Measurements from ENCODE around the gene WDR90. TPM values are rescaled to one million over a fixed set of nuclear protein-coding genes. Genes with fewer than 3 reads are reported as not detected.
A peak's percentile ranks its signal among the peaks of the same experiment; 100 is the strongest.

The WDR90 gene
- total RNA-seq, 1 donor from 2014 or later: 34.9 TPM

DNA sequence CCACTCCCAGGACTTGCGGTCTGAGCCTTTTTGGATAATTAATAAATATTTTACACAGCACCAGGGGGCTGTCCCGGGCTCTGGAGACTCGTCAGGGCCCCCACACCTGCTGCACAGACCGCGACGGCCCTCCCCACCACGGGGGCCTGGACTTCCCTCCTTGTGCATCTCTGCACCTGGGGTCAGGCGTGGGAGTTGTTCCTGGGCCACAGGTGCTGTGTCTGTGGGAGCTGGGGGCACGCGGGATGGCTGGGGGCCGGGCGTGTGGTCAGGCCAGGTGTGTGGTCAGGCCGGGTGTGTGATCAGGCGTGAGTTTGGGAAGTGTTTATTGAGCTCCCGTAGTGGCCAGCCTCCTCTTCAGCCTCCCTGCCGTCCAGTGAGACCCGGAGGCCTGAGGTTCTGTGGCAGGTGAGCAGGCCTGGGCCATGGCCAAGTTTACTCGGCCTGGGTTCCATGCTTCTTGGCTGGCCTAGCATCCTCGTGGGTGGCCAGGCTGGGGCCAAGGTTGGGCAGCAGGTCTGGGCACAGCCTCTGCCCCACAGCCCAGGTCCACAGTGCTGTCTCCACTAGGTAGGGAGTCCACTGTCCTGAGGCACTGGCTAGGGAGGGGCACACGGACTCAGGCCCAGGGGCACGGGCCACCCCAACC, 29.2 kb downstream of the WDR90 start:
- H3K36me3 ChIP-seq: peaks cover 0 to 20% of the 10 kb centered on the region in 2 donors
- no peaks in the 10 kb centered on the region for H3K27me3 ChIP-seq
- no peak overlapping the region for H3K27ac ChIP-seq
- no peak for DNase-seq (ENCODE audit: extremely low spot score in 2 of 2)
- TF ChIP-seq POLR2AphosphoS5 (IDR thresholded peaks at IDR 0.05; ENCODE audit: insufficient read depth in 1 of 2, low read depth in 1 of 2): no peak
- TF ChIP-seq, protein P1, sequence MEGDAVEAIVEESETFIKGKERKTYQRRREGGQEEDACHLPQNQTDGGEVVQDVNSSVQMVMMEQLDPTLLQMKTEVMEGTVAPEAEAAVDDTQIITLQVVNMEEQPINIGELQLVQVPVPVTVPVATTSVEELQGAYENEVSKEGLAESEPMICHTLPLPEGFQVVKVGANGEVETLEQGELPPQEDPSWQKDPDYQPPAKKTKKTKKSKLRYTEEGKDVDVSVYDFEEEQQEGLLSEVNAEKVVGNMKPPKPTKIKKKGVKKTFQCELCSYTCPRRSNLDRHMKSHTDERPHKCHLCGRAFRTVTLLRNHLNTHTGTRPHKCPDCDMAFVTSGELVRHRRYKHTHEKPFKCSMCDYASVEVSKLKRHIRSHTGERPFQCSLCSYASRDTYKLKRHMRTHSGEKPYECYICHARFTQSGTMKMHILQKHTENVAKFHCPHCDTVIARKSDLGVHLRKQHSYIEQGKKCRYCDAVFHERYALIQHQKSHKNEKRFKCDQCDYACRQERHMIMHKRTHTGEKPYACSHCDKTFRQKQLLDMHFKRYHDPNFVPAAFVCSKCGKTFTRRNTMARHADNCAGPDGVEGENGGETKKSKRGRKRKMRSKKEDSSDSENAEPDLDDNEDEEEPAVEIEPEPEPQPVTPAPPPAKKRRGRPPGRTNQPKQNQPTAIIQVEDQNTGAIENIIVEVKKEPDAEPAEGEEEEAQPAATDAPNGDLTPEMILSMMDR (IDR thresholded peaks at IDR 0.05): no peak
- TF ChIP-seq POLR2A (IDR thresholded peaks at IDR 0.05): no peak
- intact Hi-C loops (cut with DNase I): no loop called here
- peaks cover 70% of the 10 kb centered on the region for H3K4me1 ChIP-seq
- no peak overlapping the region for H3K4me3 ChIP-seq
- no peaks in the 10 kb centered on the region for H3K9me3 ChIP-seq

DNA sequence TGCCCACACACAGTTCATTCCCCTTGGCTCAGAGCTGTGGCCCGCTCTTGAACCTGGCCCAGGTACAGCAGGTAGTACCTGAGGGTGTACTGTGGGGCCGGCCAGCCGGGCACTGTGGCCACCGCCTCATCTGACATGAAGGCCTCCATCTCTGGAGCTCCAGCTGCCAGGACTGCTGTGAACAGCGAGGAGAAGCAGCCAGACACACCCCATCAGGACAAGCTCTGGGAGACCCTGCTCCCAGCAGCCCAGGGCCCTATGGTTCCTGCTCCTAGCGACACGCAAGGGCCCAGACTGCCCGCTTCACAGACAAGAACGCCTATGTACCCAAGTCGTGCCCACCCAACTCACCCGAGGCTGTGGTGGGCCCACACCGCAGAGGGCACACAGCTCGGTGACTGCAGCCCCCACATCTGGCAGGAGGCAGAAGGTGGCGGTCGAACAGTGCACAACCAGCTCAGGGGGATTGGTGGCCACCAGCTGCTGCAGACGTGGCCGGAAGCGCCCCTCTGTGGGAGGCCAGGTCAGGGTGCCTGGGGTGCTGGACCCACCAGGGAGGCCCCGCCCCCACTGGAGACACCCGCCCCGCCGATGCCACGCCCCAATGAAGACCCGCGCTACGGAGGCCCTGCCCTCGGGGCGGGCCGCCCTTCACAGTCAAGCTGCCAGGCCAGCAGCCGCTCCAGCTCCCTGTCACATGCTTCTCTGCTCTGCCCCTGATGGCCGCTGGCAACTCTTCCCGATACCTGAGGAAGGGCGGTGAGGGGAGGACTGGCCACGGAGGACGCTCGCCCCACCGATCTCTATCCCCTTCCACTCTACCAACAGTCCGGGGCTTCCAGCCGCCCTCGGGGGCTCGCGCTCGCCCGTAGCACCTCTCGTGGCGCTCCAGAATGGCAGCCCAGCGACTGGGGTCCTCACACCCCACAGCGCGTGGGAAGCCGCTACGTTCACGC, 30.0 kb downstream of the WDR90 start:
- no peak for DNase-seq (ENCODE audit: extremely low spot score in 2 of 2)
- H3K27me3 ChIP-seq: no peaks in the 10 kb centered on the region
- peaks cover 75% of the 10 kb centered on the region for H3K4me1 ChIP-seq
- H3K4me3 ChIP-seq: peak overlapping the region; percentile 79 to 83
- intact Hi-C loops (cut with DNase I): no loop called here
- TF ChIP-seq POLR2A (IDR thresholded peaks at IDR 0.05) (no peak), POLR2AphosphoS5 (IDR thresholded peaks at IDR 0.05; ENCODE audit: insufficient read depth in 1 of 2, low read depth in 1 of 2) (no peak)
- TF ChIP-seq, protein P1 (IDR thresholded peaks at IDR 0.05): no peak
- no peaks in the 10 kb centered on the region for H3K9me3 ChIP-seq
- peaks cover 0 to 17% of the 10 kb centered on the region in 2 donors for H3K36me3 ChIP-seq
- H3K27ac ChIP-seq: peak overlapping the region; percentile 77

DNA sequence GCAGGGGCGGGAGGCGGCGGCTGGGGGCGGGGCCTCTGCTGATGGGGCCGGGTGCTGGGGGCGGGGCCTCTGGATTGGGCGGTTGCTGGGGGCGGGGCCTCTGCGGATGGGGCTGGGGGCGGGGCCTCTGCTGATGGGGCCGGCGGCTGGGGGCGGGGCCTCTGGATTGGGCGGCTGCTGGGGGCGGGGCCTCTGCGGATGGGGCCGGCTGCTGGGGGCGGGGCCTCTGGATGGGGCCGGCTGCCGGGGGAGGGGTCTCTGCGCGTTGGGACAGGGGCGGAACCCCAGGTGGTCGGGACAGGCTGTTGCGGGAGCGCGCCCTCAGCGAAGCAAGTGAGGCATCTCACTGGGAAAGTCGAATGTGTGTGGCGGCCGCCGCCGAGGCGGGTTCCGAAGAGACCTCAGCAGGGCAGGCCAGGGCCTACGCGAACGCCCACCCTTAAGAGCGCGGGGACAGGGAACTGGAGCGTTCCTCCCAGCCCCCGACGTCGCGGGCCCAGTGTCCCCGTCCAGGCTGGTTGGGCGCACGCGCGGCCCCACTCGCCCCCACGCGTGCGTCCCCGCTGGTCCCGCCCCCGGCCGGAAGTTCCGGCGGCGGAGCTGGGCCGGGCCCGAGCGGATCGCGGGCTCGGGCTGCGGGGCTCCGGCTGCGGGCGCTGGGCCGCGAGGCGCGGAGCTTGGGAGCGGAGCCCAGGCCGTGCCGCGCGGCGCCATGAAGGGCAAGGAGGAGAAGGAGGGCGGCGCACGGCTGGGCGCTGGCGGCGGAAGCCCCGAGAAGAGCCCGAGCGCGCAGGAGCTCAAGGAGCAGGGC, 30.9 kb downstream of the WDR90 start, which contains the start of gene STUB1:
Gene STUB1 (plus strand): TSS at position 597 of the 811 bp plus-strand sequence. CDS start 116 bp downstream, at position 713.
- Histone ChIP-seq H3K4me3 (peak within 1 kb of the TSS; percentile 79 to 83), H3K4me1 (peaks cover 74% of the 10 kb centered on the region), H3K27me3 (no peaks in the 10 kb centered on the region), H3K9me3 (no peaks in the 10 kb centered on the region), H3K36me3 (peaks cover 0 to 17% of the 10 kb centered on the region in 2 donors), H3K27ac (peak within 1 kb of the TSS; percentile 82)
- DNase-seq (ENCODE audit: extremely low spot score in 2 of 2): no peak
- peak in 1 of 2 donors; percentile 40 for TF ChIP-seq POLR2AphosphoS5 (IDR thresholded peaks at IDR 0.05; ENCODE audit: insufficient read depth in 1 of 2, low read depth in 1 of 2)
- TF ChIP-seq, protein P1 (IDR thresholded peaks at IDR 0.05): no peak
- TF ChIP-seq POLR2A (IDR thresholded peaks at IDR 0.05): peak in 1 of 2 donors; percentile 87
- intact Hi-C loops (cut with DNase I): no loop called here

DNA sequence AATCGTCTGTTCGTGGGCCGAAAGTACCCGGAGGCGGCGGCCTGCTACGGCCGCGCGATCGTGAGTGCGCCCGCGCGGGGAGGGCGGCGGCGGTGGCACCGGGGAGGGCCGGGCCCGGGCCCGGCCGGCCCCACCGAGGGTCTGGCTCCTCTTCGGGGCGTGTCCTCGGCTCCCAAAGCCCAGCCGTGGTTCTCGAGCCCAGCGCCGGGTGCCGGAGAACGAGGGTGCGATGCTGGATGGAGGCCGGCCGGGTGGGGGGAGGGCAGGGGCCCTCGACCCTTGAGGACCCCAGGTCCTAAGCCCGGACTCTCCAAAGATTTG, 31.4 kb downstream of the WDR90 start:
- peaks cover 75% of the 10 kb centered on the region for H3K4me1 ChIP-seq
- intact Hi-C loops (cut with DNase I): no loop called here
- TF ChIP-seq POLR2A (IDR thresholded peaks at IDR 0.05): no peak
- TF ChIP-seq, protein P1 (IDR thresholded peaks at IDR 0.05): no peak
- TF ChIP-seq POLR2AphosphoS5 (IDR thresholded peaks at IDR 0.05; ENCODE audit: insufficient read depth in 1 of 2, low read depth in 1 of 2): no peak

More for the DNA sequence above, 31.4 kb downstream of the WDR90 start:
- peaks cover 0 to 22% of the 10 kb centered on the region in 2 donors for H3K36me3 ChIP-seq
- H3K4me3 ChIP-seq: peak overlapping the region; percentile 79 to 83
- H3K9me3 ChIP-seq: no peaks in the 10 kb centered on the region
- H3K27me3 ChIP-seq: no peaks in the 10 kb centered on the region
- H3K27ac ChIP-seq: peak overlapping the region; percentile 82
- DNase-seq (ENCODE audit: extremely low spot score in 2 of 2): no peak
